Measurements from ENCODE around the gene TMOD1.

The TMOD1 gene

GRCh38 chr9:97480174-97480573, 21.3 kb upstream of the TMOD1 start:
- H3K79me2 ChIP-seq (ENCODE audit: low read length) = no peaks in the 10 kb centered on the region
- no peak overlapping the region for H3K4me2 ChIP-seq (ENCODE audit: low read length)
- H3K9ac ChIP-seq (ENCODE audit: low read length) = no peak overlapping the region
- H3K36me3 ChIP-seq (replicated peaks; ENCODE audit: low read depth, low read length) = peaks cover 22% of the 10 kb centered on the region
- 0 out of 2 replicates have a peak, but pooled peaks cover 7% of the 10 kb centered on the region for H3K9me3 ChIP-seq (ENCODE audit: insufficient read depth, low read length)
- no peaks in the 10 kb centered on the region for H4K20me1 ChIP-seq (ENCODE audit: insufficient read depth, low read length)
- H3K27ac ChIP-seq (ENCODE audit: low read length) = no peak overlapping the region
- no peak overlapping the region for H2AFZ ChIP-seq (ENCODE audit: low read depth, low read length)
- no peak overlapping the region for H3K4me3 ChIP-seq (ENCODE audit: low read length)
- no peaks in the 10 kb centered on the region for H3K4me1 ChIP-seq (ENCODE audit: low read length)
- TF ChIP-seq EZH2phosphoT487 (IDR thresholded peaks at IDR 0.05; ENCODE audit: low read depth) = no peak
- no peak for TF ChIP-seq CTCF (IDR thresholded peaks at IDR 0.05; ENCODE audit: low read depth, low read length)
- H3K27me3 ChIP-seq (ENCODE audit: low read depth, low read length) = no peaks in the 10 kb centered on the region

GRCh38 chr9:97480749-97481148, 20.7 kb upstream of the TMOD1 start:
- no peak overlapping the region for H3K27ac ChIP-seq (ENCODE audit: low read length)
- H3K9ac ChIP-seq (ENCODE audit: low read length) = no peak overlapping the region
- H4K20me1 ChIP-seq (ENCODE audit: insufficient read depth, low read length) = no peaks in the 10 kb centered on the region
- 0 out of 2 replicates have a peak, but pooled peaks cover 7% of the 10 kb centered on the region for H3K9me3 ChIP-seq (ENCODE audit: insufficient read depth, low read length)
- peaks cover 22% of the 10 kb centered on the region for H3K36me3 ChIP-seq (replicated peaks; ENCODE audit: low read depth, low read length)
- no peaks in the 10 kb centered on the region for H3K79me2 ChIP-seq (ENCODE audit: low read length)
- H3K4me1 ChIP-seq (ENCODE audit: low read length) = no peaks in the 10 kb centered on the region
- no peak overlapping the region for H3K4me3 ChIP-seq (ENCODE audit: low read length)
- TF ChIP-seq EZH2phosphoT487 (IDR thresholded peaks at IDR 0.05; ENCODE audit: low read depth) (no peak), CTCF (IDR thresholded peaks at IDR 0.05; ENCODE audit: low read depth, low read length) (no peak)
- H3K4me2 ChIP-seq (ENCODE audit: low read length) = no peak overlapping the region
- no peaks in the 10 kb centered on the region for H3K27me3 ChIP-seq (ENCODE audit: low read depth, low read length)
- H2AFZ ChIP-seq (ENCODE audit: low read depth, low read length) = no peak overlapping the region

DNA sequence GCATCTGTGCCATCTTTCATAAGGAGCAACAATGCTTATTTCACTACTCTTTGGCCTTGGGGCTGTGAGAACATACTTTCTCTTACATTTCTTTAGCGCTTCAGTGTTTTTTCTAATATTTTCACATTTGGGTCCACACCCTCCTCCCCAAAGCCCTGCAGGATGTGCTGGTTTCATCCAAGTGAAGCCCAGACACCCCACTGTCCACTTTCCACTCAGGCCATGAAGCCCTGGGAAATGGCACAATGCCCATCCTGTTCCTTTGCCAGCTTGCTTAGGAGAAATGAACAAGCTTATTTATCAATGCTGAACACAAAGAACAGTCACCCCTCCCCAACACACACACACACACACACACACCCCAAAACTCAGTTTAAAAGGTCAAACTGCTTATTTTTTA, 17.3 kb upstream of the TMOD1 start:
- TF ChIP-seq CTCF (IDR thresholded peaks at IDR 0.05; ENCODE audit: low read depth, low read length) (no peak), EZH2phosphoT487 (IDR thresholded peaks at IDR 0.05; ENCODE audit: low read depth) (no peak)

GRCh38 chr9:97487107-97487506, 14.4 kb upstream of the TMOD1 start:
- H2AFZ ChIP-seq (ENCODE audit: low read depth, low read length) = no peak overlapping the region
- H3K9ac ChIP-seq (ENCODE audit: low read length) = no peak overlapping the region
- H3K27ac ChIP-seq (ENCODE audit: low read length) = no peak overlapping the region
- no peak for TF ChIP-seq EZH2phosphoT487 (IDR thresholded peaks at IDR 0.05; ENCODE audit: low read depth)
- no peak for TF ChIP-seq CTCF (IDR thresholded peaks at IDR 0.05; ENCODE audit: low read depth, low read length)
- no peak overlapping the region for H3K4me3 ChIP-seq (ENCODE audit: low read length)
- H3K9me3 ChIP-seq (ENCODE audit: insufficient read depth, low read length) = 0 out of 2 replicates have a peak, but pooled peaks cover 7% of the 10 kb centered on the region
- H3K79me2 ChIP-seq (ENCODE audit: low read length) = no peaks in the 10 kb centered on the region
- peaks cover 28% of the 10 kb centered on the region for H3K36me3 ChIP-seq (replicated peaks; ENCODE audit: low read depth, low read length)
- no peaks in the 10 kb centered on the region for H4K20me1 ChIP-seq (ENCODE audit: insufficient read depth, low read length)
- H3K4me1 ChIP-seq (ENCODE audit: low read length) = no peaks in the 10 kb centered on the region
- H3K4me2 ChIP-seq (ENCODE audit: low read length) = no peak overlapping the region
- no peaks in the 10 kb centered on the region for H3K27me3 ChIP-seq (ENCODE audit: low read depth, low read length)

More for the DNA sequence above, 17.3 kb upstream of the TMOD1 start:
- no peak overlapping the region for H3K4me3 ChIP-seq (ENCODE audit: low read length)
- 0 out of 2 replicates have a peak, but pooled peaks cover 7% of the 10 kb centered on the region for H3K9me3 ChIP-seq (ENCODE audit: insufficient read depth, low read length)
- no peak overlapping the region for H3K27ac ChIP-seq (ENCODE audit: low read length)
- H2AFZ ChIP-seq (ENCODE audit: low read depth, low read length) = no peak overlapping the region
- H3K27me3 ChIP-seq (ENCODE audit: low read depth, low read length) = no peaks in the 10 kb centered on the region
- no peaks in the 10 kb centered on the region for H4K20me1 ChIP-seq (ENCODE audit: insufficient read depth, low read length)
- no peaks in the 10 kb centered on the region for H3K79me2 ChIP-seq (ENCODE audit: low read length)
- no peaks in the 10 kb centered on the region for H3K4me1 ChIP-seq (ENCODE audit: low read length)
- H3K9ac ChIP-seq (ENCODE audit: low read length) = no peak overlapping the region
- peaks cover 35% of the 10 kb centered on the region for H3K36me3 ChIP-seq (replicated peaks; ENCODE audit: low read depth, low read length)
- no peak overlapping the region for H3K4me2 ChIP-seq (ENCODE audit: low read length)

Data from OCI-LY3 (cell line).